GM18505 (cell line): ENCODE measurements around the gene GGA1.
A peak's percentile ranks its signal among the peaks of the same experiment; 100 is the strongest.
"Not testable (repeated sequence)": the region's sequence is repeated elsewhere in the genome, so short reads cannot be mapped to it uniquely, and the experiment has no call there.

Experiments used
- ATAC-seq: cut with Tn5 transposase; IDR thresholded peaks from one replicate; pipeline ENCODE4 v1.9.1; 2021; ENCODE audit not compliant: unreplicated experiment
- POLR2A ChIP-seq: IDR thresholded peaks from 4 replicates; pipeline ENCODE4 v1.6.1; 2011; ENCODE audit warnings: borderline replicate concordance; ENCODE audit not compliant: insufficient read depth, insufficient read length; ENCODE audit errors: extremely low read depth

Gene GGA1

GRCh38 chr22:37607935-37608476, 628 bp upstream of the GGA1 start:
- no peak for TF ChIP-seq POLR2A
- no peak for ATAC-seq

GRCh38 chr22:37609240-37610152, 862 bp downstream of the GGA1 start:
- no peak for TF ChIP-seq POLR2A
- ATAC-seq: no peak

DNA sequence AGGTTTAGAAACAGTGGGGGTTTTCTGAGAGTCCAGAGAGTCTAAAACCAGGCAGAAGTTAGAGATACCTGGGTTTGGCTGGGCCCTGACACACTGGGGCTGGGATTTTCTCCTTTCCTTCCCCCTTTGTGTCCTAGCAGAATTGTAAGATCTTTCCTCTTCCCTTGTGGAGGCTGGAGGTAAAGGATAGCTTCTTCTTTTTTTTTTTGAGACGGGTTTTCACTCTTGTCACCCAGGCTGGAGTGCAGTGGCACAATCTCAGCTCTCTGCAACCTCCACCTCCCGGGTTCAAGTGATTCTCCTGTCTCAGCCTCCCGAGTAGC, 1.5 kb downstream of the GGA1 start:
- not testable (repeated sequence) for ATAC-seq

GRCh38 chr22:37610480-37611129, 2.0 kb downstream of the GGA1 start:
- ATAC-seq: no peak
- TF ChIP-seq POLR2A: no peak

GRCh38 chr22:37611207-37611606, 2.6 kb downstream of the GGA1 start:
- no peak for TF ChIP-seq POLR2A
- ATAC-seq: no peak

DNA sequence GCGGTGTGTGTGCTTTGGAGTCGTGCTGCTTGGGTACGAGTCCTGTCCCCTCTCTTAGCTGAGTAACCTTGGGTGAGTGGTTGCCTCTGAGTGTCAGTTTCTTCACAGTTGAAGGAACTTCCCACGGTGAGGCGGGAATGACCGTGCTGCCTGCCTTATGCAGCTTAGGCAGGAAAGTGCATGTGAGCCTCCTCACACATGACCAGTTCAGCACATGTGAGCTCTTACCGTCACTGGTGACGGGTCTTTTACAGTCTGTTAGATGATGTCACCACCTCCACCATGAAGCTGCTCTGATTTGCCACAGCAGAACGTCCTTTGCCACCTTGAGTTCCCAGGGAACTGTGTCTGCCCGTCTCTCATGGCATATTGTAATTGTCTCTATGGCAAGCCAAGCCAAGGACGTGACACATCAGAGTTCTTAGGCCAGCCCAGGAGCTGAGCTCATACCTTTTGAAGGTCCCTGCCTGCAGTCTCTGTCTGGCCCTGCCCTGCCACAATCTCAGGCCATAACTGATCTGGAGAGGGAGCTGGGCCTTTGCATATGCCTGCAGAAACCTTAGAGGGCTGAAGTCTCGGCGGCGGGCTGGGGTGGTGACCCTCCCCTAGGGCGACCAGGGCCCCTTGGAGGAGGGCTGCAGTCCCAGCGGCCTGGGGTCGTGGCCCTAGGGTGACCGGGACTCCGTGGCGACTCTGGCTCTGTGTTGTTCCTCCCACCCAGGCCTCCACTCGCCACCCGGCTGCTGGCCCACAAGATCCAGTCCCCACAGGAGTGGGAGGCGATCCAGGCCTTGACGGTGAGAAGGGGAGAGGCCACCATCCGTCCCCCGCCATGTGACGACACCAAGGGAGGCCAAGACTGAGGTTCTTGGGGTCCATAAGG, 7.8 kb downstream of the GGA1 start:
- no peak for TF ChIP-seq POLR2A
- ATAC-seq: no peak

GRCh38 chr22:37617431-37617830, 8.8 kb downstream of the GGA1 start:
- TF ChIP-seq POLR2A: no peak
- no peak for ATAC-seq

DNA sequence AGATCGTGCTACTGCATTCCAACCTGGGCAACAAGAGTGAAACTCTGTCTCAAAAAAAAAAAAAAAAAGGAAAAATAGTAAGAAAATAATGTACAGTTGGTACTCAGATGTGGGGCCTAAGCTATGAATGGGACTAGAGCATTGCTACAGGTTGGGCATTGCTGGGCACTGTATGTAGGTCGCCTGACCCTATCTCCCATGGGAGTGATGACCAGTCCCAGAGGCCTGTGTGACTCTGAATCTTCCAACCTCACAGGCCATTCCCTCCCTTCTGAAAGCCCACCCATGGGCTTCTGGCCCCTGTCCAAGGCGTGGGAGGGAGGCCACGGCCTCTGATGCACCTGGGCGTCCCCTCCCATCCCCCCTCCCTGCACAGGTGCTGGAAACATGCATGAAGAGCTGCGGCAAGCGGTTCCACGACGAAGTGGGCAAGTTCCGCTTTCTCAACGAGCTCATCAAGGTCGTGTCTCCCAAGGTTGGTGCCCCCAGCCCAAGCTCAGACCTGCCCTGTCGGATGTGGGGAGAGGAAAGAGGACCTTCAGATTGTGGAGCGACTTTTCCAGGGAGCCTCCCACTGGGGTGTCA, 9.5 kb downstream of the GGA1 start:
- TF ChIP-seq POLR2A: no peak
- ATAC-seq: no peak

- ATAC-seq: no peak
- no peak for TF ChIP-seq POLR2A
Measured at GRCh38 chr22:37618674-37619073, 10.0 kb downstream of the GGA1 start.

- no peak for TF ChIP-seq POLR2A
Measured at GRCh38 chr22:37619991-37620390, 11.4 kb downstream of the GGA1 start.

GRCh38 chr22:37621352-37621860, 12.8 kb downstream of the GGA1 start:
- no peak for ATAC-seq
- no peak for TF ChIP-seq POLR2A

More at GRCh38 chr22:37619991-37620390, 11.4 kb downstream of the GGA1 start:
- ATAC-seq: no peak

GRCh38 chr22:37623075-37624016, 14.7 kb downstream of the GGA1 start:
- ATAC-seq: no peak
- peak; percentile 22 for TF ChIP-seq POLR2A
